GM19463 (cell line): ENCODE measurements around the gene CUL1.

Experiments used
- ATAC-seq: cut with Tn5 transposase; IDR thresholded peaks from one replicate; pipeline ENCODE4 v1.9.1; 2021; ENCODE audit warnings: mild to moderate bottlenecking, moderate library complexity; ENCODE audit not compliant: unreplicated experiment

Gene CUL1

DNA sequence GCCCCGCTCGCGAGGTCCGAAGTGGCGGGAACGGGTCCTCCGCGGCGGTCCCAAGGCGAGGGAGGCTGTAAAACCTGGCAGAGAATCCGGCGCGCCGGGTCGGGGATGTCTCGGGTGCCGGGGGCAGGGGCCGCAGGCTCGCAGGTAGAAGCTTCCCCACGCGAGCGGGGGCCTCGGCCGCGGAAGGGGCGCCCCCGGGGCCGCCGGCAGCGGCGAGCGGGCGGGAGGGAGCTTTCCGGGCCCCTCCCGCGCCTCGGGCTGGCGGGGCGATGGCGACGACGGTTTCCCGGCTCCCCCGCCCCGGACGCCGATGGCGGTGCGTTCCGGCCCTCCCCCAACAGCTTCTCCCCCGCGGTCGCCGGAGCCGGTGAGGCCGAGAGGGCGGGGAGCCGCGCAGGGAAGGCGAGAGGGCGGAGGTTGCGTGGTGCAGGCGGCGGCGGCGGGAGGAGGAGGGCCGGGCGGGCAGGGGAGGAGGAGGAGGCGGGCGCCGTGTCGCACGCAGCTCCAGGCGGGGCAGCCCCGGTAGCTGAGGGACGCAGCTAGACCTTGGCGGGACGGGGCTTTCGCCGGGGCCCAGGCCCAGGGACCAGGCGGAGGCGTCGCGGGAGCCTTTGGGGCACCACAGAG, at the start of gene CUL1:
Gene CUL1 (plus strand): TSS at position 507 of the 627 bp plus-strand sequence. CDS start 31,220 bp downstream, outside the sequence.
- peak; percentile 70 for ATAC-seq

DNA sequence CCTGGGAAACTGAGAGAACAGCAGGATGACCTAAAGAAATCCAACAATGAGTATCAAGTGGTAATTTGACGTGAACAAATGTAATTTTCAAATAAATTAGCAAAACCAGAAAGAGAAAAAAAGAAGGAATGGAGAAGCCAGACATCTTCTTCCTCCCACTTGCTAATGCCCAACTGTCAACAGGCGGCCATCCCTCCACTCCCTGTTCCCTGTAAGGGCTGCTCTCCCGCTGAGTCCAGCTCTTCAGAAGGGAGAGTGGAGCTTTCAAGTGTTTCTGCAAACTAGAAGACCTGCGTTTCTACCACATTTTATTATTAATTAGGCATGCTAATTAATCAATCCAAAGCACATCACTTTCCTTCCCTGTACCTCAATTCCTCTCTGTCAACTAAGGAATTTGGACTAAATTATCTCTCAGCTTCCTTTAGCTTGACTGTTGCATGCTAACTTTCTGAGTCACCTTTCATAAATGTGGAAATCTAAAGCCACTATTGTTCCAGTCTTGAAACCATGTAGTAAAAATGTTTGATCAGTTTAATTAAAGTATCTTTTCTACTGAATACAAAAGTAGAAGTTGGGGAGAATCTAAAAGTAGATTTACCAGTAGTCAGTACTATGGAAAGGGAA, 48.4 kb upstream of the CUL1 start:
- ATAC-seq = no peak

DNA sequence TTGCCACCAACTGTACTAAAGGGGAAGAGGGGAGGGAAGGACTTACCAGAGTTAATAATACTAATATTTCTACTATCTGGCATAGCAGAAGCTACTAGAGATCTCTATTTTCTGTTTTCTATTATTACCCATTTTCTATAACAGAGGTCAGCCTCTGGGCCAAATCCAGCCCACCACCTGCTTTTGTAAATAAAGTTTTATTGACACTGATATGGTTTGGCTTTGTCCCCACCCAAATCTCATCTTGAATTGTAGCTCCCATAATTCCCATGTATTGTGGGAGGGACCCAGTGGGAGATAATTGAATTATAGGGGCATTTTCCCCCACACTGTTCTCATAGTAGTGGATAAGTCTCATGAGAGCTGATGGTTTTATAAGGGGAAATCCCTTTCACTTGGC, 45.9 kb upstream of the CUL1 start:
- no peak for ATAC-seq

DNA sequence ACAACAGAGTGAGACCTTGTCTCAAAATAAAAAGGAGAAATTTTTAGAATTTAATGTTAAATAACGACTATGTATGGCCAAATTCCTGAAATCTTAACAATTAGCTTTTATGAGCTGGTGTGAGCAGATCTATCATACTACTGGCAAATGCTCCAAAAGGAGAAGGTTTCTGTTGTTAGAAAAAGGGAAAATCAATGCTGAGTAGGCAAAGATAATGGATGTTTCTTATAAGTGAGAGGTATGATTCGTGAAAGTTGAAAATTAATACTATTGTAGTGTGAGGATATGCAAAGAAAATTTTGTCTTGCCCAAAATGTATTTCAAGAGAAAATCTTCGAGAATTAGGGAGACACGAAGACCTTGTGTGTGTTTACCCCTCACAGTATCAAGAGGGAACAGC, 40.8 kb upstream of the CUL1 start:
- ATAC-seq = no peak

DNA sequence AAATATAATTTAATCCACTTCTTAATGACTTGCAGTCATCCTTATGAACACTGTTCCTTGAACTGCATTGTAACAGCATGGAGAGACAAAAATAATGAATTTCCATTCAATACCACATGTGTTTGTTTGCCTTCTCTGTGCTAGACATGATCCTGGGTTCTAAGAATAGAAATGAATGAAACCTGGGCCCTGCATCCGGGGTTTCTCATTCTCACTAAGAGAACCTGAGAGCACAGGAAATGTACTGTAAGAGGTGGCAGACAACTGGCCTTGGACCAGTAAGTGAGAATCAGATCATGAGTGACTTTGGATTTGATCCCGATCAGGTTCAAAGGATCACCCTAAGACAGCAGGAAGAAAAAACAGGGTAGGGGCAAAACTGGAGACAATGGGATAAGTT, 37.2 kb upstream of the CUL1 start:
- no peak for ATAC-seq

DNA sequence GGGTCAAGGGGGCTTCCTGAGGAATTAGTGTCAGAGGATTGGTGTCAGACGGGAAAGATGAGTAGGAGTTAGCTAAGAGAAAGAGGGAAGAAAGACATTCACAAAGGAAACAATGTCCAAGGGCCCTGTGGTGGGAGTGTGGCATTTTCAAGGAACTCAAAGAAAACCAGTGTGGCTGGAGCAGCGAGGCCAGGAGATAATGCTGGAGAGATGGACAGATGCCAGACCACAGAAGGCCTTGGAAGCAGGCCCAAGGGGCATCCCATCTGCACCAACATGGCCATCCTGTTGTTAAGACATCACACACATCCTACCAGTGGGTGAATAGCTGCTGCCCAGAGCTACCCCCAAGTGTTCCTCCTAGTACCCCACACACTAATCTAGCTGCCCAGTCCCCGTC, 36.1 kb upstream of the CUL1 start:
- no peak for ATAC-seq

DNA sequence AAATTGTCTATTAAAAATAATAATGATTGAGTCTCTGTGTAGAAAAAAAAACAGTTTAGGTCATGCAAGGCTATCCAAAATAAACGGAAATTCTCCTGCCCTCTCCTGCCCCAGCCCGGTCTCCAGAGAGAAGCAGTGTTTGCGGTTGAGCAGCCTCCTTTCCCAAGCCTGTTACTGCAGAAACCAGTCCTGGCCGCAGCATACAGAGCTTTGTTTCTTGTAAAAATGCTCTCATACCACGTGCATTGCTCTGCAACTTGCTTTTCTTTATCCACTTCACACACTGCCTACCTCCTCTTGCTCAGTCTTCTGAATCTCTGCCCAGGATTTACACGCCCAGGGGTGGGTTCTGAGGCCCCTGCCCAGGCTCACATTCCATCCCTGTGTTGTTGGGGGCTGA, 34.4 kb upstream of the CUL1 start:
- no peak for ATAC-seq

DNA sequence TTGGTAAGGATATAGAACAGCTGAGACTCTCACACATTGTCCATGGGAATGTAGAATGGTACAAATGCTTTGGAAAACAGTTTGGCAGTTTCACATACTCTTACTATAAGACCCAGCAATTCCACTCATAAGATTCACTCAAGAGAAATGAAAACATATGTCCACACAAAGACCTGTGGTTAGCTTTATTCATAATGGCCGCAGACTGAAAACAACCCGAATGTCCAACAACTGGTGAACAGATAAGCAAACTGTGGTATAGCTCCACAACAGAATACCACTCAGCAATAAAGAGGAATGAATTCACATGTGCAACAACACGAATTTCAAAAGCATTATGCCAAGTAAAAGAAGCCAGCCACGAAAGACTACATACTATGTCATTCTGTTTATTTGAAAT, 33.5 kb upstream of the CUL1 start:
- no peak for ATAC-seq

DNA sequence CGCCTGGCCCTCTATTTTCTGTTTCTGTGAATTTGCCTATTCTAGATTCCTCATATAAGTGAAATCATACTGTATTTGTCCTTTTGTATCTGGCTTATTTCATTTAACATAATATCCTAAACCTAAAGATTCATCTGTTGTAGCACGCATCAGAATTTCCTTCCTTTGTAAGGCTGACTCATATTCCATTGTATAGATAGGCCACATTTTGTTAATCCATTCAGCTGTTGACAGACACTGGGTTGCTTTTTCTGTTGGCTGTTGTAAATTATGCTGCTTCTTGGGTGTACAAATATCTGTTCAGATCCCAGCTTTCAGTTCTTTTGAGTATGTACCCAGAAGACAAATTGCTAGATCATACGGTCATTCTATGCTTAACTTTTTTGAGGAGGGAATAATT, 28.8 kb upstream of the CUL1 start:
- ATAC-seq = no peak

DNA sequence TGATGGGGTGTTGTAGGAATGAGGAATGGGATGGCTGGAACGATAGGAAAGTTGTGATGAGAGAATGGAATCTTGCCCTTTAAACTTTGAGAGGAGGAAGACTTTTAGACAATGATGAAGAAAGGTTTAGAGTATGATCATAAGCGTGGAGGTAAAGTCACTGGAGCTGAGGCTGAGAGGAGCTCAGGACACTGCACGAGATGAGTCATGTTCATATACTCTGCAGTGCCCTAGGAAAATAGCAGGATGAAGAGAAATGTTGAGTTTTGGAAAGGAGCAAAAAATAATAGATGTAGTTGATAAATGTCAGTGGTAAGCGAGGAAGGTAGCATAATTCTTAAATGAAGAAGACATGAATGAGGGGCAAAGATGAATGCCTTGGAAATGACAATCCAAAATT, 28.3 kb upstream of the CUL1 start:
- ATAC-seq = no peak

DNA sequence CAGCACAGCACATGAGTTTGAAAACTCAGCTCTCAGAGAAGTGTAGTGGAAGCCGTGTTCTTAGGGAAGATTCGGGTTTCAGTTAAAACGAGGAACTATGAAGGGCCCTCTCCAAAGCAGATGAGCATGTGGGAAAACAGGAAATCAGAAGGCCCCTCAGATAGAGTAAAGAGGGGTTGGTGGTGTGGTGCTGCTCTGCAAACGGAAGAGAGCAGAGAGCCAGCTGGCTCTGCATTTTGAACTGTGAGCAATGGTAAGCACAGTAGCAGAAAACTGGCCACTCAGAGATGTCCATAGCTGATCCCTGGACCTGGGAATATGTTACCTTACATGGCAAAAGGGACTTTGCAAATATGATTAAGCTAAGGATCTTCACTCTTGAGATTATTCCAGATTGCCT, 27.9 kb upstream of the CUL1 start:
- ATAC-seq = no peak

DNA sequence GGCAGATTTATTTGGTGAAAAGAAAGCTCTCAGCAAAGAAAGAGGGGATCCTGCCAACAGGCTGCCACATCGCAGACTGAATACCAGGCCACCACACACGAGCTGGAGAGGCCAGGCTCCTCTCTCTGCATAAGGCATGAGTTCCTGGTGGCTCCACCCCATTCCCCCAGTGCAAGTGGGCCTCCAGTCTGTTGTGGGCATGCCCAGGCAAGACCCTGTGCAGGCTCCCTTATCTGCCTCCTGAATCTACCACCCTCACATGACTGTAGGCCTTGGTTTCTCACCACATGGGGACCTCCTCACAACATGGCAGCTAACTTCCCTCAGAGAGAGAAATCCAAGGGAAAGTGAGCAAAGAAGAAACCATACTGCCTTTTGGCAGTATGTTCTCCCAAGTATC, 26.7 kb upstream of the CUL1 start:
- no peak for ATAC-seq

DNA sequence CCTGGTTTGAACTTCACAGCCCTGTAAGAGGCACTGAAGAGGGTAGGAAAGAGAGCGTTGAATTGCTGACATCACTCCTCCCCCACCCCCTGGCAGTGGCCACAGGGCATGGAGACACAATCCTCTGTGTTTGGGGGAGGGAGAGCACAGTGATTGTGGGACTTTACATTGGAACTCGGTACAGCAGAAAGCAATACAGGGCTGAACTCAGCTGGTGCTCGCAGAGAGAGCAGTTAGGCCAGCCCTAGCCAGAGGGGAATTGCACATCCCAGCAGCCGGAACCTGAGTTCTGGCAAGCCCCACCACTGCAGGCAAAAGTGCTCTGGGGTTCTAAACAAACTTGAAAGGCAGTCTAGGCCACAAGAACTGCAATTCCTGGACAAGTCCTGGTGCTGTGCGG, 24.0 kb upstream of the CUL1 start:
- ATAC-seq = no peak

DNA sequence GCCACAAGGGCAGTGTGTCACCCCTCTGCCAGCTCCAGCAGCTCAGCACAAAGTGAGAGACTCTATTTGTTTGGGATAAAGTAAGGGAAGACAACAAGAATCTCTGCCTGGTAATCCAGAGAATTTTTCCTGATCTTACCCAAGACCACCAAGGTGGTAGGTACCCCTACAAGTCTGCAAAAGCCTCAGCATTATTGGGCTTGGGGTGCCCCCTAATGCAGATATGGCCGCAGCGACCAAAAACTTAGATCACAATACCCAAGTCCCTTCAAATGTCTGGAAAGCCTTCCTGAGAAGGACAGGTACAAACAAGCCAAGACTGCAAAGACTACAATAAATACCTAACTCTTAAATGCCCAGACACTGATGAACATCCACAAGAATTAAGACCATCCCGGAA, 22.4 kb upstream of the CUL1 start:
- ATAC-seq = no peak

DNA sequence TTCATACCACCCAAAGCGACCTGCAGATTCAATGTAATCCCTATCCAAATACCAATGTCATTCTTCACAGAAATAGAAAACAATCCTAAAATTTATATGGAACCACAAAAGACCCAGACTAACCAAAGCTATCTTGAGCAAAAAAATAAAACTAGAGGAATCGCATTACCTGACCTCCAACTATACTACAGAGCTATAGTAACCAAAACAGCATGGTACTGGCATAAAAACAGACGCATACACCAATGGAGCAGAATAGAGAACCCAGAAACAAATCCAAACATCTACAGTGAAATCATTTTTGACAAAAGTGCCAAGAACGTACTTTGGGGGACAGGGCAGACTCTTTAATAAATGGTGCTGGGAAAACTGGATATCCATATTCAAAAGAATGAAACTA, 16.9 kb upstream of the CUL1 start:
- no peak for ATAC-seq

DNA sequence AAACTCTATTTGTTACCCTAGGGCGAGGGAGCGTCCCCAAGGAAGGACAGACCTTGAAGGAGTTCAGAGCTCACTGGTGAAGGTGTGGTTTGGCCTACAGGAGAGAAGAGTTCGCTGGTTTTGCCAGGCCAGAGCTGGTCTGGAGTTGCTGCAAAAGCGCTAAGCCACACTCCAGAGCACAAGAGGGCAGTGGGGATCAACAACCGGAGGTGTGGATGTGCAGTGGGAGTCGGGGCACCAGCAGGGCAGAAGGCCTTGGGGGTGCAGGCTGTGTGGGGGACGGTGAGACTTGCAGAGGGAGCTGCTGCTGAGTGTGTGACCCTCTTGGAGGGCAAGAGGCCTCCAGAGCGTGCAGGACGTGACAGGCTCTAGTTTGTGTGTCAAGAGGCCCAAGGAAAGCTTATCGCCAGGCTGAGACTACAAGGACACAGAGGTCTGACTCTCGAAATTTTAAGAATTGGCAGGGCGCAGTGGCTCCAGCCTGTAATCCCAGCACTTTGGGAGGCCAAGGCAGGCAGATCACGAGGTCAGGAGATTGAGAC, 14.3 kb upstream of the CUL1 start:
- no peak for ATAC-seq

DNA sequence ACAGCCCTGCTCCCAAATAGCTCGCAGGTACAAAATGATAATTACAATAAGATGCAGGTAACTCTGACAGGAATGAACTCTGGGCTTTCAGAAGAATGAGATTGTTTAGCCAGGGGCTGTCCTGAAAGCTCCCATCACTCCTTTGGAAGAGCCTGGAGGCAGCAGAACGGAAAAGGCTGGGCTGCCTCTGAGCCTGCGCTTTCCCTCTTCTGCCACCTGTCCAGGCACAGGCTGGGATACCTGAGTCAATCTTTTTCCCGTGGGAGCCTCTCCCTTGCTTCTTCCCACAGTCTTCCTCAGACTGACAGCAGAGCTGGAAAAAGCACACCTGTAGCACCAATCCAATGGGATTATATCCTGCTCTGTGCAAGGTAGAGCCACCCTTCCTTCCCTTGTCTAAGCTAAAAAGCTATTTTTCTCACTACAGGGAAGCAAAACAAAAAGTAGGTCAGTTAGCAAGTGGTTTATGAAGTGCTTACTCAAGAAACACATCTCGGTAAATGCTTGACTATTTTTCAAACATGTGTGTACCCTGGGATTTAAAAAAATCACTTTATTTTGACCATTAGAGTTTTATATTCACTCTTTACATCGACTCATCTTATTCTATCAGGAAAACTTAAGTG, 12.3 kb upstream of the CUL1 start:
- no peak for ATAC-seq

DNA sequence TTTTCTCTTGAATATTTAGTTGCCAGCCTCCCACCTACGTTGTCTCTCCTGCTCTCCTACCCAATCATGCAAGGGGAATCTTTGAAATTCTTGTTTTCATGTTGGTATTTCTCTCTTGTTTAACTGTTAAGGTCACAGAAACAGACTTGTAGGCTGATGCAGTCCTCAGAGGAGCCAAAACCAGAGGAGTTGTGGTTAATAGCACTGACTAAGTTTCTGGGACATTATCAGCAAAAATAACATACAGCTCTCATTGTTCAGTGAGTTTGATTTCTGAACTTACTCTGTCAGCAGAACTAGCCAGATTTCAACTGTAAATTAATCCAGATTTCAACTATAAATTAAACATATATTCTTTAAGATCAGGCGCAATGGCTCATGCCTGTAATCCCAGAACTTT, 11.1 kb upstream of the CUL1 start:
- ATAC-seq = no peak

DNA sequence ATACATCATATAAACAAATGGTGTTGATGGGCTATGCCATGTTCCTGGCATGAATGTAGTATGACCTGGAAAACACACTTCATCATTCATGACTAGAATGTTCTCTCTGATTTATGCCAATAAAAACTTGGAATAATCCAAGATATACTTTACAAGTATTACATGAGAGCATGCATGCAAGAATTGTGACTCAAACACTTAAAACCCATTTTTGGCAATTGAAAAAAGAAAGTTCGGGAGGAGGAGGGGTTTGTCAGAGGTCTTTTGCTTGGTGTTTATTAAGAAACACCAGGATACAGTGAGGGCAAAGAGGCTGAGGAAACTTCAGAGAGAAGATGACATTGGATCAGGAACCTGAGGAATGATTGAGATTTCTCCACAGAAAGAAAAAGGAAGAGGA, 10.2 kb upstream of the CUL1 start:
- ATAC-seq = no peak

DNA sequence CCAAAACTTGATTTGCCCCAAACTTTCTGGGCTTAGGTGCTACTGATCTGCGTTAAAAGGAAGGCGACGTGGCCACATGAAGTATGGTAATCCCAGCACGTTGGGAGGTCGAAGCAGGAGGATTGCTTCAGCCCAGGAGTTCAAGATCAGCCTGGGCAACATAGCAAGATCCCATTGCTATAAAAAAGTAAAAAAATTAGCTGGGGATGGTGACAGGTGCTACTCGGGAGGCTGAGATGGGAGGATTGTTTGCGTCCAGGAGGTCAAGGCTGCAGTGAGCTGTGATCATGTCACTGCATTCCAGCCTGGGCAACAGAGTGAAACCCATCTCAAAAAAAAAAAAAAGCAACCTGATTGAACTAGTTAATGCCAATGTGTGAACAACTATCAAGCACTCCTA, 5.1 kb upstream of the CUL1 start:
- no peak for ATAC-seq

DNA sequence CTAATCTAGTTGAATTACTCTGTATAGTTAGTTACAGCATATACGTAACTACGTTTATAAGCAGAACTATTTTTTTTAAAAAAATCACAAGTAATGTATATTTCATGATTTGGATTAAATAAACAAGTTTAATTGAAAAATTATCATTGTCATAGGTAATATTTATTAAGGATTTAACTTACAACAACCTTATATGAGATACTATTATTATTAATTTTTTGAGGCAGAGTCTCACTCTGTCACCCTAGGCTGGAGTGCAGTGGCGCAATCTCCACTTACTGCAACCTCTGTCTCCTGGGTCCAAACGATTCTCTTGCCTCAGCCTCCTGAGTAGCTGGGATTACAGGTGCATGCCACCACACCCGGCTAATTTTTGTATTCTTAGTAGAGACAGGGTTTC, 4.1 kb upstream of the CUL1 start:
- ATAC-seq = no peak

DNA sequence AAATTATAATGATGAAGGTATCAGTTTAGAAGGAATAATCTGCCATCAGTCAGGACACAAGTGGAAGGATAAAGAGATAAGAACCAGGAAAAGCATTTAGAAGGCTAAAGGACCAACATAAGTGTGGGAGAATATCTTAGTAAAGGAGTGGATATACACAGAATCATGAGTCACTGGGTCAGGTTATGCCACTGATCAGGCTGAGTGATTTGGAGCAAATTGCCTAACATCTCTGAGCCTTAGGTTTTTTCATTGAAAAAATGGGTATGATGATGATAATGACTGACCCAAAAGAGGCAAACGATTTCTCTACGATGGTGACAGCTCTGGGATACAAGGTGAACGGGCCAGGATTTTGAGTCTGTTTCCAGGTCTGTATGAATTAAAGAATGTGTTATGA, 2.8 kb upstream of the CUL1 start:
- ATAC-seq = no peak
